Fibroblast of lung (primary cell): ENCODE measurements around the gene SDK1. TPM values are rescaled to one million over a fixed set of nuclear protein-coding genes. Genes with fewer than 3 reads are reported as not detected.

Experiments
- DNase-seq, 2 donors: peaks; one replicate each; pipeline versions ENCODE4 v3.0.0 to v3.0.0-alpha.2; 2010; ENCODE audit warnings: low read depth in 2 of 2
- H2AFZ ChIP-seq: 2 replicates; pipeline ENCODE4 v1.5.1; 2012; ENCODE audit warnings: low read length, control low read depth, inconsistent platforms
- H3K27ac ChIP-seq: 2 replicates; pipeline ENCODE4 v1.5.1; 2011; ENCODE audit warnings: low read length, control low read depth; ENCODE audit not compliant: insufficient read depth
- H3K27me3 ChIP-seq: 2 replicates; pipeline ENCODE4 v1.5.1; 2011; ENCODE audit warnings: mild to moderate bottlenecking, low read length; ENCODE audit not compliant: control insufficient read depth, insufficient read depth
- H3K36me3 ChIP-seq: 2 replicates; pipeline ENCODE4 v1.5.1; 2011; ENCODE audit warnings: low read length; ENCODE audit not compliant: control insufficient read depth, insufficient read depth
- H3K4me1 ChIP-seq: 2 replicates; pipeline ENCODE4 v1.5.1; 2011; ENCODE audit warnings: low read length; ENCODE audit not compliant: control insufficient read depth, insufficient read depth; ENCODE audit errors: extremely low read depth
- H3K4me2 ChIP-seq: 2 replicates; pipeline ENCODE4 v1.5.1; 2011; ENCODE audit warnings: low read length, control low read depth; ENCODE audit not compliant: insufficient read depth; ENCODE audit errors: extremely low read depth
- H3K4me3 ChIP-seq, 4 experiments: fragments of 200-600 bp in 1 of 4; sonication (generic) in 1 of 4; replicated peaks in 1 of 4; 2 replicates each; pipeline ENCODE4 v1.5.1; 2011 to 2016; ENCODE audit warnings: low read length in 4 of 4, low read depth in 3 of 4, mild to moderate bottlenecking in 3 of 4, control low read depth in 2 of 4, inconsistent platforms in 1 of 4, mixed read lengths in 1 of 4; ENCODE audit not compliant: insufficient read depth in 1 of 4; ENCODE audit errors: control extremely low read depth in 1 of 4
- H3K79me2 ChIP-seq: 2 replicates; pipeline ENCODE4 v1.5.1; 2012; ENCODE audit warnings: mild to moderate bottlenecking, low read length, inconsistent platforms; ENCODE audit not compliant: control insufficient read depth, insufficient read depth
- H3K9ac ChIP-seq: 2 replicates; pipeline ENCODE4 v1.5.1; 2011; ENCODE audit warnings: mild to moderate bottlenecking, low read length, control low read depth; ENCODE audit not compliant: insufficient read depth
- H3K9me3 ChIP-seq: 2 replicates; pipeline ENCODE4 v1.5.1; 2012; ENCODE audit warnings: low read depth, low read length; ENCODE audit not compliant: control insufficient read depth, insufficient read depth
- H4K20me1 ChIP-seq: 2 replicates; pipeline ENCODE4 v1.5.1; 2011; ENCODE audit warnings: low read length; ENCODE audit not compliant: control insufficient read depth, insufficient read depth; ENCODE audit errors: extremely low read depth
- EZH2 ChIP-seq: IDR thresholded peaks from 2 replicates; pipeline ENCODE4 v1.5.1; 2012; ENCODE audit warnings: low read length, control low read depth, mild to moderate bottlenecking; ENCODE audit errors: missing control alignments
- polyA plus RNA-seq, 2 donors: library from polyadenylated mRNA; depleted of rRNA in 1 of 2; stranded (reverse) in 1 of 2; unstranded in 1 of 2; fragments of >200 nt; gene quantifications; 2 replicates each; pipeline ENCODE4 v1.2.1, GENCODE V29; 2011 to 2012; ENCODE audit warnings: missing spikeins in 1 of 2
- total RNA-seq: library from RNA; depleted of rRNA; stranded (reverse); fragments of >200 nt; gene quantifications from 2 replicates; pipeline ENCODE4 v1.2.1, GENCODE V29; 2014
- TF ChIP-seq, protein P1 (sequence below), 2 donors: IDR thresholded peaks in 1 of 2; conservative IDR thresholded peaks in 1 of 2; 1 replicate in 1 of 2; 2 replicates in 1 of 2; pipeline ENCODE4 v1.5.1; 2011 to 2012; ENCODE audit warnings: low read length in 2 of 2, control low read depth in 1 of 2, inconsistent platforms in 1 of 2, low read depth in 1 of 2, mild to moderate bottlenecking in 1 of 2

SDK1 gene
- total and polyA plus RNA-seq, 2 donors (not counting 1 experiment from before 2014, with no cell fraction given), result 1.0 to 8.6 TPM

DNA sequence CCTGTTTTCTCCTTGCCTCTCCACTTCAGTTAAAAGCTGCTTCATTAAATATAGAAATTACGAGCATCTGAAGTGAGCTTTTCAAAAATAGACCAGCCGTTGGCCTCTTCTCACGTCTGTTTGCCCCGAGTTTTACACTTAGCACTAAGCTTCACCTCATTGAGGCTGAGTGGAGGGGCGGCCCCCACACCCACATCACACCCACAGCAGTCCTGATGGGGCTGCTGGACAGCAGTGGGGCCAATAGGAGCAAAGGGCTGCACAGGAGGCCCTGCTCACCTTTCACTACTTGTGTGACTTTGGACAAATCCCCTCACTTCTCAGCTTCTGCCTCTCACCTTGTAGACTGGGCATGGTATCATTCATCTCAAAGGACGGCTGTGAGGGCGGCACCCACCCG, 677.8 kb downstream of the SDK1 start:
- no peaks in the 10 kb centered on the region for H3K36me3 ChIP-seq
- no peak overlapping the region for H2AFZ ChIP-seq
- no peaks in the 10 kb centered on the region for H3K79me2 ChIP-seq
- no peak overlapping the region for H3K4me2 ChIP-seq
- TF ChIP-seq, protein P1, sequence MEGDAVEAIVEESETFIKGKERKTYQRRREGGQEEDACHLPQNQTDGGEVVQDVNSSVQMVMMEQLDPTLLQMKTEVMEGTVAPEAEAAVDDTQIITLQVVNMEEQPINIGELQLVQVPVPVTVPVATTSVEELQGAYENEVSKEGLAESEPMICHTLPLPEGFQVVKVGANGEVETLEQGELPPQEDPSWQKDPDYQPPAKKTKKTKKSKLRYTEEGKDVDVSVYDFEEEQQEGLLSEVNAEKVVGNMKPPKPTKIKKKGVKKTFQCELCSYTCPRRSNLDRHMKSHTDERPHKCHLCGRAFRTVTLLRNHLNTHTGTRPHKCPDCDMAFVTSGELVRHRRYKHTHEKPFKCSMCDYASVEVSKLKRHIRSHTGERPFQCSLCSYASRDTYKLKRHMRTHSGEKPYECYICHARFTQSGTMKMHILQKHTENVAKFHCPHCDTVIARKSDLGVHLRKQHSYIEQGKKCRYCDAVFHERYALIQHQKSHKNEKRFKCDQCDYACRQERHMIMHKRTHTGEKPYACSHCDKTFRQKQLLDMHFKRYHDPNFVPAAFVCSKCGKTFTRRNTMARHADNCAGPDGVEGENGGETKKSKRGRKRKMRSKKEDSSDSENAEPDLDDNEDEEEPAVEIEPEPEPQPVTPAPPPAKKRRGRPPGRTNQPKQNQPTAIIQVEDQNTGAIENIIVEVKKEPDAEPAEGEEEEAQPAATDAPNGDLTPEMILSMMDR (conservative IDR thresholded peaks at IDR 0.05 in 1 of 2, IDR thresholded peaks at IDR 0.05 in 1 of 2; ENCODE audit: low read depth in 1 of 2, low read length in 2 of 2), result no peak
- TF ChIP-seq EZH2, result no peak
- no peak overlapping the region for H3K27ac ChIP-seq
- no peaks in the 10 kb centered on the region for H4K20me1 ChIP-seq
- H3K9ac ChIP-seq, result no peak overlapping the region
- H3K4me3 ChIP-seq, result no peak overlapping the region
- H3K4me1 ChIP-seq, result no peaks in the 10 kb centered on the region
- no peaks in the 10 kb centered on the region for H3K9me3 ChIP-seq
- no peaks in the 10 kb centered on the region for H3K27me3 ChIP-seq
- no peak for DNase-seq

DNA sequence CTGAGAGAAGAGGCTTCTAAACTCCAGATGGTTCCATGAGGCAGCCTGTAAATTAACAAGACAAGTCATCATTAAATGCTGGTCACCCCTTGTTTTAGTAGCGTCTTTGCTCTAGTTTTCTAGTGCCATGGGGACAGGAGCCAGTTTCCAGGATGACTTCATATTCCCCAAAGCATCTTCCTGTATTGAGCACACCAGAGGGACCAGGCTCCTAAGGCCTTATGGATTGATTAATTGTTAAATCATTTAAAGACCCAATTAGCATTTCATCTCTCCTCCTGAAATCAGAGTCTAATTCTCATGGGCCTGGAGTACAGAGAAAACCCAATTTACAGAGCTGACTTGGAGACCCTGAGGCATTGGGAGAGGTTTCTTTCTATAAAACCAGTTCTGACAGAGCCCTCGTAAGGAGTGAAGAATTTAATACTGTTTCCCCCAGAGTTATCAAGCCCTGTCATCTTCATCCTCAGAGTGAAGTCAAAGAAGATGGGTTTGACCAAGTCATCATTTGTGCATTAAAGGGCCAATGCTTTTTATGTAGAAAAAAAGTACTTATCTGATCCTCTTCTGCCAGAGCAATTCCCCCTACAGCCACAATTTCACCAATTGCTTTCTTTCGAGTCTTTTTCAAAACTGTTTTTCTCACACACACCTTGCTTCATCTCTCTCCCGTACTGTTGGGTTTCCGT, 678.7 kb downstream of the SDK1 start:
- Histone ChIP-seq H3K27me3 (no peaks in the 10 kb centered on the region), H3K4me3 (no peak overlapping the region), H3K9ac (no peak overlapping the region), H3K27ac (no peak overlapping the region), H3K4me1 (no peaks in the 10 kb centered on the region), H3K36me3 (no peaks in the 10 kb centered on the region), H3K79me2 (no peaks in the 10 kb centered on the region), H3K9me3 (no peaks in the 10 kb centered on the region), H2AFZ (no peak overlapping the region), H3K4me2 (no peak overlapping the region), H4K20me1 (no peaks in the 10 kb centered on the region)
- TF ChIP-seq EZH2, result no peak
- TF ChIP-seq, protein P1 (conservative IDR thresholded peaks at IDR 0.05 in 1 of 2, IDR thresholded peaks at IDR 0.05 in 1 of 2; ENCODE audit: low read depth in 1 of 2, low read length in 2 of 2), result no peak
- DNase-seq, result no peak

DNA sequence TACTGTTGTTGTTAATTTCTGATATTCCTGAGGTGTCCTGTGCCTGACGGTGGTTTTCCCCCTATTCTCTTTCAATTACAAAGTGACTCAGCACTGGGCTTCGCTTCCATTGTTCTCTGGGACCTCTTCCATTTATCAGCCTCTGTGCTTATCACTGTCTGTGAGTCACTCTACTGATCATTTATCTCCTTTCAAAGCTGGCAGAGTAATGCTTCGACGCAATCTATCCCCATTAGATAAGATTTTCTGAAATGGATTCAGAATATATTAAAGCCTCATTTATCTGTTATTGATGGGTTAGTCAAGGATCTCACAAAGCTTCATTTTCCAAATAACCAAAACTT, 679.2 kb downstream of the SDK1 start:
- Histone ChIP-seq H3K27ac (no peak overlapping the region), H4K20me1 (no peaks in the 10 kb centered on the region), H3K36me3 (no peaks in the 10 kb centered on the region), H3K9ac (no peak overlapping the region), H3K4me3 (no peak overlapping the region), H2AFZ (no peak overlapping the region), H3K4me1 (no peaks in the 10 kb centered on the region), H3K9me3 (no peaks in the 10 kb centered on the region), H3K4me2 (no peak overlapping the region), H3K27me3 (no peaks in the 10 kb centered on the region), H3K79me2 (no peaks in the 10 kb centered on the region)
- DNase-seq, result peak in 1 of 2 donors; percentile 75
- no peak for TF ChIP-seq EZH2
- TF ChIP-seq, protein P1 (conservative IDR thresholded peaks at IDR 0.05 in 1 of 2, IDR thresholded peaks at IDR 0.05 in 1 of 2; ENCODE audit: low read depth in 1 of 2, low read length in 2 of 2), result no peak
